Muscle layer of duodenum (tissue), 2 donors: ENCODE measurements around the gene TMEM132E.

Experiments used
- H3K27ac ChIP-seq: one replicate; pipeline ENCODE4 v1.7.0; 2013; ENCODE audit warnings: mild to moderate bottlenecking, low read length
- H3K27me3 ChIP-seq: one replicate; pipeline ENCODE4 v1.7.0; 2013; ENCODE audit warnings: low read depth, mild to moderate bottlenecking, control low read depth, low read length
- H3K36me3 ChIP-seq, 2 donors: one replicate each; pipeline ENCODE4 v1.7.0; 2013; ENCODE audit warnings: low read length in 2 of 2, control low read depth in 1 of 2, mild to moderate bottlenecking in 1 of 2; ENCODE audit not compliant: insufficient read depth in 2 of 2, control insufficient read depth in 1 of 2
- H3K4me1 ChIP-seq, 2 donors: one replicate each; pipeline ENCODE4 v1.7.0; 2013; ENCODE audit warnings: low read length in 2 of 2, mild to moderate bottlenecking in 2 of 2, control low read depth in 1 of 2, moderate library complexity in 1 of 2; ENCODE audit not compliant: insufficient read depth in 2 of 2, control insufficient read depth in 1 of 2
- H3K4me3 ChIP-seq, 2 donors: one replicate each; pipeline ENCODE4 v1.7.0; 2013; ENCODE audit warnings: low read length in 2 of 2, low read depth in 1 of 2, mild to moderate bottlenecking in 1 of 2
- H3K9me3 ChIP-seq, 2 donors: one replicate each; pipeline ENCODE4 v1.7.0; 2013; ENCODE audit warnings: low read length in 2 of 2, control low read depth in 1 of 2, mild to moderate bottlenecking in 1 of 2; ENCODE audit not compliant: control insufficient read depth in 1 of 2
- donor health status: healthy.

Gene TMEM132E

GRCh38 chr17:34671191-34671590 is 91.8 kb downstream of the TMEM132E start:
- Histone ChIP-seq H3K4me1 (no peaks in the 10 kb centered on the region), H3K27ac (no peak overlapping the region), H3K36me3 (no peaks in the 10 kb centered on the region), H3K9me3 (no peaks in the 10 kb centered on the region), H3K27me3 (peaks cover 3% of the 10 kb centered on the region), H3K4me3 (no peak overlapping the region)

GRCh38 chr17:34672176-34672785 is 92.9 kb downstream of the TMEM132E start:
- no peaks in the 10 kb centered on the region for H3K36me3 ChIP-seq
- H3K9me3 ChIP-seq, result no peaks in the 10 kb centered on the region
- H3K4me1 ChIP-seq, result no peaks in the 10 kb centered on the region
- no peak overlapping the region for H3K27ac ChIP-seq
- no peak overlapping the region for H3K4me3 ChIP-seq
- peaks cover 3% of the 10 kb centered on the region for H3K27me3 ChIP-seq

GRCh38 chr17:34673516-34673915 is 94.1 kb downstream of the TMEM132E start:
- H3K27me3 ChIP-seq, result no peaks in the 10 kb centered on the region
- no peak overlapping the region for H3K27ac ChIP-seq
- no peaks in the 10 kb centered on the region for H3K4me1 ChIP-seq
- no peaks in the 10 kb centered on the region for H3K9me3 ChIP-seq
- H3K36me3 ChIP-seq, result no peaks in the 10 kb centered on the region
- H3K4me3 ChIP-seq, result no peak overlapping the region

- Histone ChIP-seq H3K4me1 (no peaks in the 10 kb centered on the region), H3K9me3 (no peaks in the 10 kb centered on the region), H3K27ac (no peak overlapping the region), H3K4me3 (no peak overlapping the region), H3K36me3 (no peaks in the 10 kb centered on the region), H3K27me3 (no peaks in the 10 kb centered on the region)
Observed at GRCh38 chr17:34673995-34674890, 94.9 kb downstream of the TMEM132E start.

- no peaks in the 10 kb centered on the region for H3K36me3 ChIP-seq
- no peaks in the 10 kb centered on the region for H3K27me3 ChIP-seq
- no peak overlapping the region for H3K27ac ChIP-seq
- H3K4me1 ChIP-seq, result no peaks in the 10 kb centered on the region
- no peaks in the 10 kb centered on the region for H3K9me3 ChIP-seq
- no peak overlapping the region for H3K4me3 ChIP-seq
Observed at GRCh38 chr17:34675143-34675542, 95.8 kb downstream of the TMEM132E start.

- H3K9me3 ChIP-seq, result no peaks in the 10 kb centered on the region
- no peaks in the 10 kb centered on the region for H3K36me3 ChIP-seq
- no peak overlapping the region for H3K27ac ChIP-seq
- H3K27me3 ChIP-seq, result no peaks in the 10 kb centered on the region
- no peaks in the 10 kb centered on the region for H3K4me1 ChIP-seq
- H3K4me3 ChIP-seq, result no peak overlapping the region
Observed at GRCh38 chr17:34675605-34676004, 96.2 kb downstream of the TMEM132E start.

GRCh38 chr17:34680151-34680550 is 100.8 kb downstream of the TMEM132E start:
- Histone ChIP-seq H3K4me1 (no peaks in the 10 kb centered on the region), H3K27ac (no peak overlapping the region), H3K36me3 (no peaks in the 10 kb centered on the region), H3K4me3 (no peak overlapping the region), H3K9me3 (no peaks in the 10 kb centered on the region), H3K27me3 (no peaks in the 10 kb centered on the region)

GRCh38 chr17:34682305-34682704 is 102.9 kb downstream of the TMEM132E start:
- no peaks in the 10 kb centered on the region for H3K27me3 ChIP-seq

GRCh38 chr17:34683390-34683789 is 104.0 kb downstream of the TMEM132E start:
- Histone ChIP-seq H3K27ac (no peak overlapping the region), H3K36me3 (no peaks in the 10 kb centered on the region), H3K4me3 (no peak overlapping the region), H3K27me3 (no peaks in the 10 kb centered on the region), H3K9me3 (peaks cover 0 to 7% of the 10 kb centered on the region in 2 donors), H3K4me1 (no peaks in the 10 kb centered on the region)

More at GRCh38 chr17:34682305-34682704, 102.9 kb downstream of the TMEM132E start:
- Histone ChIP-seq H3K4me3 (no peak overlapping the region), H3K27ac (no peak overlapping the region), H3K4me1 (no peaks in the 10 kb centered on the region), H3K36me3 (no peaks in the 10 kb centered on the region), H3K9me3 (no peaks in the 10 kb centered on the region)
